ENCODE data around the gene PDIK1L.
"Not testable (repeated sequence)": the region's sequence is repeated elsewhere in the genome, so short reads cannot be mapped to it uniquely, and the experiment has no call there.

Gene PDIK1L

DNA sequence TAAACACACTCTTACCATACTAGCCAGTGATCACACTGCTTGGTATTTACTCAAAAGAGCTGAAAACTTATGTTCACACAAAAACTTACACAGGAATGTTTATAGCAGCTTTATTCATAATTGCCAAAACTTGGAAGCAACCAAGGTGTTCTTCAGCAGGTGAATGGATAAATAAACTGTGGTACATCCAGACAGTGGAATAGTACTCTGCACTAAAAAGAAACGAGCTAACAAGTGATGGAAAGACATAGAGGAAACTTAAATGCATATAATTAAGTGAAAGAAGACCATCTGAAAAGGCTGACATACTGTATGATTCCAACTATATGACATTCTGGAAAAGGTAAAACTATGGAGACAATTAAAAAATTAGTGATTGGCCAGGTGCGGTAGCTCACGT is 20.7 kb upstream of the PDIK1L start:
- DNase-seq (ENCODE audit: low spot score), result no peak

DNA sequence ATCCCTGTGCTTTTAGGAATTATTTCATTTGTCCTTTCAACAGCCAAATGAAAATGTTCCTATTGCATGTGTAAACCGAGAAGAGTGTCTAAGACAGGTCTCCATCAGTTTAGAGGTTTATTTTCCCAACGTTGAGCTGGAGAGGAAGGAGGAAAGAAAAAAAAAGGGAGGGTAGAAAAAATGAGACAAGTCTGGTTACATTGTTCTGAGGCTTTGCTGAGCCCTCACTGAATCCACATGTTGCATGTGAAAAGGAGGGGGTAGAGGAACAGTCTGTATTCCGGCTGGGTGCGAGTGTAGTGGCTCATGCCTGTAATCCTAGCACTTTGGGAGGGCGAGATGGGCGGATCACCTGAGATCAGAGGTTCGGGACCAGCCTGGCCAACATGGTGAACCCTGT is 19.2 kb upstream of the PDIK1L start:
- no peak for DNase-seq (ENCODE audit: low spot score)

DNA sequence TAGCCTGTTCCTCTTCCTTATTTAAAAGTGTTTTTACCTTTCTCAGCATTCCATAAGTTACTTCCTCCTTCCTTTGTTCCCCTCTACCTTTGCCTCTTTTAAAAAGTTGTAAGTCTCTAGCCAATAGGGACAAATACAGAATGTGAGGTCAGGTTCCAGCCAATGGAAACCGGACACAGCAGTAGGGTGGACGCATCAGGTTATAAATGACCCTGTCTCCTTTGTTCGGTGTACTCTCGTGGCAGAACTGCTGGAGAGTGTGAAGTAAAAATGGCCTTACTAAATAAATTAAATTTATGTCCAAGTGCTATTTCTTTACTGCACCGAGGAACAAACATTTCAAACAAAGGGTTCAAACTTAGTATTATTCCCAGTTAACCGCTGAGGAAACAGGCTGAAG is 18.1 kb upstream of the PDIK1L start:
- not testable (repeated sequence) for DNase-seq (ENCODE audit: low spot score)

- no peak for DNase-seq (ENCODE audit: low spot score)
Measured at GRCh38 chr1:26094076-26094669, 17.5 kb upstream of the PDIK1L start.

DNA sequence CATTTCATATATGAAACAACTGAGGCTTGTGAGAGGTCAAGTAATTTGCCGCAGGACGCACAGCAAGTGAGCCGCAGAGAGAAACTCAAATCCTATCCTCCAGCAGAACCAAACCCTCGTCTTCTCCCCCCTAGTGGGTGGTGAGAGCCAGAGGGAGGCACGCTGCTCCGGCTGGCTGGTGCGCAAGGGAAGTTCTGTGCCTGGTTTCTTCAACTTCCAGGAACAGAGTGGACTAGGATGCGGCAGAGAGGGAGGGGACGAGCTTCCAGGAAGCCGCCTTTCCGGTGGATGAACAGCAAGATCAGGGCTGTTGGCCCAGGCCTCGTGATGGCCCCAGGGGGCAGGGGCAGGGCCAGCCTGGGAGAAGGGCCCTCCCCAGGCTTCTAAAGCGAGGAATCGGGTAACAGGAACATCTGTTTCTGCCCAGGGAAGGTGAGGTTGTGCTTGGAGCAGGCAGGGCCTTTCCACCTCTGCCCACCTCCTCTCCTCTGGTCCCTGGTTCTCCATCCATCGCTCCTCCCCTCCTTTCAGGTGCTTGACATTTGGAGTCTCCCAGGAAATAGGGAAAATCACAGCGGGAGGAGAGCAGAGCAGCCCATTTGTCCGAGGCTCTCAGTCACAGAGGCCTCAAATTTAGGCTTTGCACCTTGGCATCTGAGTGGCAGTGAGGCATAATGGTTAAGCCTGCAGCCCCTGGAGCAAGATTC is 16.8 kb upstream of the PDIK1L start:
- DNase-seq (ENCODE audit: low spot score), result no peak

DNA sequence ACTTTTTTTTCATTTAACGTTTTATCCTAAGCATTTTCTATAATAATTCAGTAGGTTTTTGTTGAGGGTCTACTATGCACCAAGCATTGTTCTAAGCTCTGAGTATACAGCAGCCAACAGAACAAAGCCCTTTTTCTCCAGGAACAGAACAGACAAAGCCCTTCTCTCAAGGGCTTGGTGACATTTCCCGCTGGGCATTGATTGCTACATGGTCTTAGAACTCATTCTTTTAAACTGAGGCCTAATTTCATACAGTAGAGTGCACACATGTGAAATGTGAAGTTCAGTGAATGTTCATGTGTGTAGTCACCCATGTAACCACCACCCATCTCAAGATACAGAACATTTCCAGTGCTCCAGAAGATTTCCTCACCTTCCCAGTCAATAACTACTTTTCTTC is 15.2 kb upstream of the PDIK1L start:
- no peak for DNase-seq (ENCODE audit: low spot score)

DNA sequence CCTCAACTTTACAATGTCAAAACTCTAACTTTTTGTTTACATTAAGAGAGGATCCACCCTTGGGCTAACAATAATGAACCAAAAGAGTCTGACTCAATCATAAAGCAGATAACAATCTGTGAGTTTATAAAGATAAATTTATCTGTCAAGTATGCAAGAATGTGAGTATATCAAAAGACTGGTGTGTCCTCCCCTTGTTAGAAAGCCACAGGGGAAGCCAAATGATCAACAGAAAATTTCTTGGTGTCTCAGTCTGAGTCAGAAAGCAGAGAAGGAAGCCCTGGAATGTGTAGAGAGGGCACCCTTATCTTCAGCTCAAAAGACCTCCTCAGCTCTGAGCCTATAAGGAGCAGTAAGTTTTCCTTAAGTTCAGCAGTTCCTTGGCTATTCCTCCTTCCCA is 13.9 kb upstream of the PDIK1L start:
- DNase-seq (ENCODE audit: low spot score), result peak; percentile 32

DNA sequence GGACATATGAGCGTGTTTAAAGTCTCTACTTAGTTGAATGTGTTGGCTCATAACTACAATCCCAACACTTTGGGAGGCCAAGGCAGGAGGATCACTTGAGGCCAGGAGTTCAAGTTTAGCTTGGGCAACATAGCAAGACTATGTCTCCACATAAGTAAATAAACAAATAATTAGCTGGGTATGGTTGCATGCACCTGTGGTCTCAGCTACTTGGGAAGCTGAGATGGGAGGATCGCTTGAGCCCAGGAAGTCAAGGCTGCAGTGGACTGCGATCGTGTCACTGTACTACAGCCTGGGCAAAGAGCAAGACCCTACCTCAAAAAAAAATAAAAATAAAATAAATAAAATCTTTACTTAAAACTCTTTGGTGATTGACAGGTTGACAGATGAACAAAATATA is 13.0 kb upstream of the PDIK1L start:
- DNase-seq (ENCODE audit: low spot score), result no peak

- DNase-seq (ENCODE audit: low spot score), result no peak
Measured at GRCh38 chr1:26099780-26100179, 11.8 kb upstream of the PDIK1L start.

GRCh38 chr1:26100204-26100603 is 11.4 kb upstream of the PDIK1L start:
- DNase-seq (ENCODE audit: low spot score), result not testable (repeated sequence)

- DNase-seq (ENCODE audit: low spot score), result no peak
Measured at GRCh38 chr1:26102119-26102518, 9.5 kb upstream of the PDIK1L start.

- DNase-seq (ENCODE audit: low spot score), result no peak
Measured at GRCh38 chr1:26102526-26102925, 9.1 kb upstream of the PDIK1L start.

GRCh38 chr1:26105226-26105548 is 6.4 kb upstream of the PDIK1L start:
- not testable (repeated sequence) for DNase-seq (ENCODE audit: low spot score)

GRCh38 chr1:26109229-26110164 is 2.1 kb upstream of the PDIK1L start:
- DNase-seq (ENCODE audit: low spot score), result no peak

DNA sequence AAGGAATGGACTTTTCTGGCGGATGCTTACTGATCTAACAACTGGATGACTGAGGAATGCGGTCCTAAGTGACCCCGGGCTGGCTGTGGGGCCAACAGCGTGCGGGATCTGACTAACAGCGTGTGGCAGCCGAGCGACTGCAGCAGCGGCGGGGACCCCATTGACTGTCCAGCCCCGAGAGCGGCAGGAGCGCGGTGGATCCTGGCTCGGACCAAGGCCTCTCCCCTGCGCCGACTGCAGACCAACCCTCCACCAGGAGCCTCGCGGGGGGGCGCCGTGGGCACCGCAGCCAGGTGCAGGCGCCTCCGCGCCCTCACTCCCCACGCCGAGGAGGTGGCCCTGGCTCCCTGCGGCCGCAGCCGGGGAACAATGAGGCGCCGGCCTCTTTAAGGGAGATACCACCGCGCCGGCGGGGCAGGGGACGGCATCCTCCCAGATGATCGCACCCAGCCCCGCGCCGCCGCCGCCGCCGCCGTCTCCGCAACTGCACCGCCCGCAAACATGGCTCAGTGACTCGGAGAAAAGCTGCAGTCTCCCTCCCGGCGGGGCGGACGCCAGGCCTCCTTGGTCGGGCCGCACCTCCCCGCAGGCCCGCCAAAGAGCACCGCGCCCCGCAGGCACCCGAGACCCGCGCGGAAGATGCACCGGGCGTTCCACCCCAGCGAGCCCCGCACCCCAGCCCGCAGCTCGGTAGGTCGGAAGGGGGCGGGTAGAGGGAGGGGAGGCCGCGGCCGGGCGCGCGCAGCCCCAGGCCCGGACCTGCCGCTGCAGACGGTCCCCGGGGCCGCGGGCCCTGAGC is 694 bp upstream of the PDIK1L start:
- peak; percentile 84 for DNase-seq (ENCODE audit: low spot score)

DNA sequence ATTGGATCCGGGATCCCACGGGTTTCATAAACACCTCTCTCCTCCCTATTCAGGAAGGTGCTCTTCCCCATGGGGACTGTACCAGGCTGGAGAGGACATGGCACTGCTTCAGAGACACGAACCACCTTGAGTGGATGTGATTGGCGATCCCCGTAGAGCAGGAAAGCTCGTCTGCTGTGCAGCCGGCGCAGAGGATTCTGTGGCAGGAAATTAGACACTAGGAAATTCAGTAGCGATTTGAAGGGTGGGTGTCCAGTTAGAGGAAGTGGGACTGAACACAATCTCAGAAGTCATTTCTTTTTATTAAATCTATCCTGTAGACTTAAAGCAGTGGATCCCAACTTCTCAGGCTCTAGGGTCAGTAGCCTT is 767 bp downstream of the PDIK1L start:
- no peak for DNase-seq (ENCODE audit: low spot score)

GRCh38 chr1:26114165-26114927 is 2.7 kb downstream of the PDIK1L start:
- DNase-seq (ENCODE audit: low spot score), result no peak

- DNase-seq (ENCODE audit: low spot score), result no peak
Measured at GRCh38 chr1:26119892-26120608, 8.4 kb downstream of the PDIK1L start.

DNA sequence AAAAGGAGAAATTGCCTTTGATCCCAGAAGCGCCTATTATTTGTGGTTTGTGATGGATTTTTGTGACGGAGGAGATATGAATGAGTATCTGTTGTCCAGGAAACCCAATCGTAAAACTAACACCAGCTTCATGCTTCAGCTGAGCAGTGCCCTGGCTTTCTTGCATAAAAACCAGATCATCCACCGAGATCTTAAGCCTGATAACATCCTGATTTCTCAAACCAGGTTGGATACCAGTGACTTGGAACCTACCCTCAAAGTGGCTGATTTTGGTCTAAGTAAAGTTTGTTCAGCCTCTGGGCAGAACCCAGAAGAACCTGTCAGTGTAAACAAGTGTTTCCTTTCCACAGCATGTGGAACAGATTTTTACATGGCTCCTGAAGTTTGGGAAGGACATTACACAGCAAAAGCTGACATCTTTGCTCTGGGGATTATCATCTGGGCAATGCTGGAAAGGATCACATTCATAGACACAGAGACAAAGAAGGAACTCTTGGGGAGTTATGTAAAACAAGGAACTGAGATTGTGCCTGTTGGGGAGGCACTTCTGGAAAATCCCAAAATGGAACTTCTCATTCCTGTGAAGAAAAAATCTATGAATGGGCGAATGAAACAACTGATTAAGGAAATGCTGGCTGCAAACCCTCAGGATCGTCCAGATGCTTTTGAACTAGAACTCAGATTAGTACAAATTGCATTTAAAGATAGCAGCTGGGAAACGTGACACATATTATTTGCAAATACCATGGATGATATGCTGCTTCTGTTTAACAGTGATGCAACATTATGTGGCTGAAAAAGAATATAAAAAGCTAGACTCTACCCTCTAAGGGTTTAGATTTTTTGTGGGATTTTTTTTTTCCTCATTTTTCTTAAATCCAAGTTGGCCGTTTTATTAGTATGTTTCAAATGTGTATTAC is 10.5 kb downstream of the PDIK1L start:
- no peak for DNase-seq (ENCODE audit: low spot score)

All from AG08396 (cell line).